Hepatocyte (in vitro differentiated cells): ENCODE measurements around the gene ATP6V0B. TPM values are rescaled to one million over a fixed set of nuclear protein-coding genes. Genes with fewer than 3 reads are reported as not detected.

Experiments used
- DNase-seq: peaks from one replicate; pipeline ENCODE4 v3.0.0-alpha.2; 2016; ENCODE audit warnings: low spot score
- H2AFZ ChIP-seq: fragments of 200-600 bp; sonication (generic); 2 replicates; pipeline ENCODE4 v1.6.0; 2016; ENCODE audit warnings: antibody characterized with exemption, mild to moderate bottlenecking
- H3K27ac ChIP-seq: fragments of 200-600 bp; sonication (generic); 2 replicates; pipeline ENCODE4 v1.5.1; 2016; ENCODE audit warnings: mild to moderate bottlenecking
- H3K27me3 ChIP-seq: fragments of 200-600 bp; sonication (generic); 2 replicates; pipeline ENCODE4 v1.6.1; 2016
- H3K36me3 ChIP-seq: fragments of 200-600 bp; sonication (generic); replicated peaks from 2 replicates; pipeline ENCODE4 v1.5.1; 2016; ENCODE audit warnings: low read depth; ENCODE audit not compliant: insufficient read depth
- H3K4me1 ChIP-seq: fragments of 200-600 bp; sonication (generic); 2 replicates; pipeline ENCODE4 v1.5.1; 2016; ENCODE audit warnings: mild to moderate bottlenecking, moderate library complexity; ENCODE audit not compliant: insufficient read depth
- H3K4me2 ChIP-seq: fragments of 200-600 bp; sonication (generic); 2 replicates; pipeline ENCODE4 v1.6.0; 2016
- H3K4me3 ChIP-seq: fragments of 200-600 bp; sonication (generic); 2 replicates; pipeline ENCODE4 v1.5.1; 2016; ENCODE audit warnings: mild to moderate bottlenecking
- H3K79me2 ChIP-seq: fragments of 200-600 bp; sonication (generic); 2 replicates; pipeline ENCODE4 v1.6.0; 2017; ENCODE audit warnings: mild to moderate bottlenecking
- H3K9me2 ChIP-seq: fragments of 200-600 bp; sonication (generic); replicated peaks from 2 replicates; pipeline ENCODE4 v1.6.0; 2017; ENCODE audit warnings: mild to moderate bottlenecking; ENCODE audit not compliant: insufficient read depth
- H3K9me3 ChIP-seq: fragments of 200-600 bp; sonication (generic); 2 replicates; pipeline ENCODE4 v1.5.1; 2016; ENCODE audit warnings: low read depth, mild to moderate bottlenecking
- H4K20me1 ChIP-seq: fragments of 200-600 bp; sonication (generic); 2 replicates; pipeline ENCODE4 v1.6.0; 2016; ENCODE audit warnings: mild to moderate bottlenecking; ENCODE audit not compliant: insufficient read depth, poor library complexity, severe bottlenecking
- CTCF ChIP-seq: fragments of 200-600 bp; sonication (generic); IDR thresholded peaks from 2 replicates; pipeline ENCODE4 v1.5.1; 2016; ENCODE audit warnings: antibody characterized with exemption, mild to moderate bottlenecking; ENCODE audit not compliant: poor library complexity
- EZH2 ChIP-seq: fragments of 200-600 bp; sonication (generic); IDR thresholded peaks from 2 replicates; pipeline ENCODE4 v1.6.1; 2016; ENCODE audit warnings: antibody characterized with exemption, mild to moderate bottlenecking, borderline replicate concordance
- EZH2phosphoT487 ChIP-seq: fragments of 200-600 bp; sonication (generic); IDR thresholded peaks from one replicate; pipeline ENCODE4 v1.6.1; 2018; ENCODE audit warnings: antibody characterized with exemption, mild to moderate bottlenecking, low read depth, moderate library complexity; ENCODE audit not compliant: unreplicated experiment, severe bottlenecking
- WGBS: methylation state at CpG from one replicate; pipeline ENCODE4 v1.1.6; 2016; ENCODE audit warnings: low lambda C conversion rate; ENCODE audit errors: missing lambda C conversion rate; 5-methylcytosine and 5-hydroxymethylcytosine counted together
- polyA plus RNA-seq: library from polyadenylated mRNA; unstranded; fragments of >200 nt; fragmentation: Nextera tagmentation; extraction: Ambion mirVana; gene quantifications from 2 replicates; pipeline ENCODE4 v1.2.1, GENCODE V29; 2016
- total RNA-seq: library from RNA; depleted of rRNA; stranded (reverse); fragments of >200 nt; gene quantifications from 2 replicates; pipeline ENCODE4 v1.2.3, GENCODE V29; 2014

ATP6V0B gene
- total and polyA plus RNA-seq, 2 experiments from 2014 or later: 195 to 366 TPM

DNA sequence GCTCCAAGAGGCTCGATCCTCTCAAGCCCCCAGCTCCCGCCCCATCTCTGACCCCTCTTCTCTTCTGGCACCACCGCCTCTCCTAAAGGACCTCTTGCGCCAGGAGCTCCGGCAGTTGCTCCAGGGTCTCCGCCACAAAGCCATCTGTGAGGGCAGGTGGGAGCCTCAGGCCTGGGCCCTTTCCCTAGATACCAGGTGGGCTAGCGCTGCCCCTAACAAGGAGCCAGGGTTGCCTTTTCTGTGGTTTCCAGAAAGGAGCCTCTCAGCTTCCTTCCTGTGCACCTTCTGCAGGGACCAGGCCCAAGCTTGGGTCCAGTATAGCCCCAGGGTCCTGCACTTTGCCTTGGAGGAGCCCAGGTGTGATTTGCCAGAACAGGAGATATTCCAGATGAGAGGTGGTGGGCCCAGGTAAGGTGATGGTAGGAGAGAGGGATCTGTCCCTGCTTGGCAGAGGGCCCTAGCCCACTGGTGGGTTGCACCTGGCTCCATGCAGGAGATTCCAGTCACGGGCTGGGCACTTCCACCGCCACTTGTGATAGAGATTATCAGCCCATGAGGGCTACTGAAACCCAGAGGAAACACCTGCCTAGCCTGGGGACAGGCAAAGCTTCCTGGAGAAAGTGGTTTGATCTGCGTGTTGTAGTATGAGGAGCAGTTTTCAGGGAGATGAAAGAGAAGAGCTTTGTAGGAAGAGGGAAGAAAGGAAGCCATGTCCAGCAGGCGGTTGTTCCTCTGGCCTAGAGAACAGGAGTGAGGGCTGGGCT, 17.7 kb downstream of the ATP6V0B start:
- H3K4me3 ChIP-seq: peak overlapping the region; percentile 23
- H3K36me3 ChIP-seq: no peaks in the 10 kb centered on the region
- H3K9me2 ChIP-seq: no peaks in the 10 kb centered on the region
- peak overlapping the region; percentile 80 for H3K27ac ChIP-seq
- H3K79me2 ChIP-seq: peaks cover 5% of the 10 kb centered on the region
- H3K9me3 ChIP-seq: no peaks in the 10 kb centered on the region
- DNase-seq: no peak
- no peaks in the 10 kb centered on the region for H3K27me3 ChIP-seq
- peak overlapping the region; percentile 83 for H3K4me2 ChIP-seq
- WGBS: 53% methylated on average over 9 of the region's 11 CpGs
- H4K20me1 ChIP-seq: no peaks in the 10 kb centered on the region
- TF ChIP-seq EZH2phosphoT487 (no peak), CTCF (no peak), EZH2 (no peak)
- peak overlapping the region; percentile 32 for H2AFZ ChIP-seq
- H3K4me1 ChIP-seq: peaks cover 14% of the 10 kb centered on the region

DNA sequence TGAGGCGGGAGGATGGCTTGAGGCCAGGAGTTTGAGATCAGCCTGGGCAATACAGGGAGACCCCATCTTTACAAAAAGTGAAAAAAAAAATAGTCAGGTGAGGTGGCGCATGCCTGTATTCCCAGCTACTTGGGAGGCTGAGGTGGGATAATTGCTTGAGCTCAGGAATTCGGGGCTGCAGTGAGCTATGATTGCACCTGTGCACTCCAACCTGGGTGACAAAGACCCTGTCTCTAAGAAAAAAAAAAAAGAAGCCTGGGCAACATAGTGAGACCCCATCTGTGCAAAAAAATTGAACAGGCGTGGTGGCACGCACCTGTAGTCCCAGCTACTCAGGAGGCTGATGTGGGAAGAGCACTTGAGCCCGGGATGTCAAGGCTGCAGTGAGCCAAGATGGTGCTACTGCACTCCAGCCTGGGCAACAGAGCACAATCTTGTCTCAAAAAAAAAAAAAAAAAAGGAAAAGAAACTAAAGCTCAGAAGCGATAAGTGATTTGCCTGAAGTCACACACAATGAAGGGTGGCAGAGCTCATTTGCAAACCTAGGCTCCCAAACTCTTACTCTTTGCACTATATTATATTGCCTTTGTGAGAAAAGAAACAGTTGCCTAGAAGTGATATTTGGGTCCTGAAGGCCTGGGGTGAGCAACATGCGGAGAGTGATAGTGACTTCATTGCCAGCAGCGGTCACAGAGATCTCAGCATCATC, 18.6 kb downstream of the ATP6V0B start:
- WGBS: 95% methylated on average over 9 of the region's 9 CpGs
- Histone ChIP-seq H3K9me3 (no peaks in the 10 kb centered on the region), H3K9me2 (no peaks in the 10 kb centered on the region), H3K27ac (no peak overlapping the region), H3K27me3 (no peaks in the 10 kb centered on the region), H3K4me3 (no peak overlapping the region), H3K4me2 (peak overlapping the region; percentile 83), H3K79me2 (peaks cover 5% of the 10 kb centered on the region), H3K36me3 (no peaks in the 10 kb centered on the region), H2AFZ (no peak overlapping the region), H3K4me1 (peaks cover 13% of the 10 kb centered on the region), H4K20me1 (no peaks in the 10 kb centered on the region)
- no peak for DNase-seq
- TF ChIP-seq EZH2: no peak
- no peak for TF ChIP-seq EZH2phosphoT487
- no peak for TF ChIP-seq CTCF

- H3K4me1 ChIP-seq: peaks cover 13% of the 10 kb centered on the region
- no peak overlapping the region for H2AFZ ChIP-seq
- no peak for TF ChIP-seq EZH2
- no peak for TF ChIP-seq CTCF
- no peak for TF ChIP-seq EZH2phosphoT487
- H3K9me2 ChIP-seq: no peaks in the 10 kb centered on the region
- H3K9me3 ChIP-seq: no peaks in the 10 kb centered on the region
- no peak for DNase-seq
- peaks cover 5% of the 10 kb centered on the region for H3K79me2 ChIP-seq
- H3K36me3 ChIP-seq: no peaks in the 10 kb centered on the region
- no peaks in the 10 kb centered on the region for H4K20me1 ChIP-seq
- H3K27ac ChIP-seq: no peak overlapping the region
- H3K4me3 ChIP-seq: no peak overlapping the region
- 94% methylated on average over 7 of the region's 7 CpGs for WGBS
- H3K4me2 ChIP-seq: no peak overlapping the region
- H3K27me3 ChIP-seq: no peaks in the 10 kb centered on the region
Observed at GRCh38 chr1:43994071-43994470, 19.3 kb downstream of the ATP6V0B start.
